GM23248 (cell line): Measurements from ENCODE around the gene CTSO.

Experiments used
- EZH2 ChIP-seq: fragments of 200-600 bp; sonication (generic); IDR thresholded peaks from 2 replicates; pipeline ENCODE4 v1.6.1; 2018; ENCODE audit warnings: antibody characterized with exemption, mild to moderate bottlenecking; ENCODE audit not compliant: insufficient read depth, poor library complexity, severe bottlenecking
- EZH2phosphoT487 ChIP-seq: fragments of 200-600 bp; sonication (generic); IDR thresholded peaks from 2 replicates; pipeline ENCODE4 v1.6.1; 2018; ENCODE audit warnings: antibody characterized with exemption, moderate library complexity, mild to moderate bottlenecking, low read depth; ENCODE audit not compliant: insufficient read depth

DNA sequence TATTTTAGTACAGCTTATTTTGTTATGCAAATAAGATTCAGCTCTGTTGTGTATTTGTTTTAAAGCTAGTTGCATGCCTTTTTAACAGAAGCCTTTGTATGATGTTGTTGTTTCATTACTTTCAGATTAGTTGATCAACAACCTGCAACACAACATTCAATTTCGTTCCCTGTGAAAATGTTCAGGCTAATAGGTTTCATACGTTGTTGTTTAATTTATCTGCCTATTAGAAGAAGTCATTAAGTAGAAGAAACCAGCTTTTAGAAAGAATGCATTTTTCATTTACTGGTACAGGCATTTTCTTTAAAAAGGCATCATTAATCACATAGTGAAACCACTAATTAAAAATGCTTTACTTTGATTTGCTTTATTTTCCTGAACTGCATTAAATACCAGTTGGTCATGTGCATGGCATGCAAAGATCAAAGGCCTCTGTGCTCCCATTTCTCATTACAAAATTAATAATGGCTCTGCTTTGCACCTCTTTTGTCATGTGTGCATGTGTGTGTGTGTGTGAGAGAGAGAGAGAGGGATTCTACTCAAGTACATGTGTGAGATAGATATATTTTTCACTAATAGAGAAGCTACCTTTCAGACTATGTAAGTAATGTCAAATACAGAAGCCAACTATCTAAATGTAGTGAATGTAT lies 29.2 kb upstream of the CTSO start:
- TF ChIP-seq EZH2 (no peak), EZH2phosphoT487 (no peak)
